Amniotic epithelial cell (primary cell): Measurements from ENCODE around the gene CEBPE.

Source experiments
- DNase-seq: peaks from one replicate; pipeline ENCODE4 v3.0.0-alpha.2; 2010; ENCODE audit warnings: low read depth

Gene CEBPE

GRCh38 chr14:23102801-23103200, 16.3 kb downstream of the CEBPE start:
- no peak for DNase-seq

DNA sequence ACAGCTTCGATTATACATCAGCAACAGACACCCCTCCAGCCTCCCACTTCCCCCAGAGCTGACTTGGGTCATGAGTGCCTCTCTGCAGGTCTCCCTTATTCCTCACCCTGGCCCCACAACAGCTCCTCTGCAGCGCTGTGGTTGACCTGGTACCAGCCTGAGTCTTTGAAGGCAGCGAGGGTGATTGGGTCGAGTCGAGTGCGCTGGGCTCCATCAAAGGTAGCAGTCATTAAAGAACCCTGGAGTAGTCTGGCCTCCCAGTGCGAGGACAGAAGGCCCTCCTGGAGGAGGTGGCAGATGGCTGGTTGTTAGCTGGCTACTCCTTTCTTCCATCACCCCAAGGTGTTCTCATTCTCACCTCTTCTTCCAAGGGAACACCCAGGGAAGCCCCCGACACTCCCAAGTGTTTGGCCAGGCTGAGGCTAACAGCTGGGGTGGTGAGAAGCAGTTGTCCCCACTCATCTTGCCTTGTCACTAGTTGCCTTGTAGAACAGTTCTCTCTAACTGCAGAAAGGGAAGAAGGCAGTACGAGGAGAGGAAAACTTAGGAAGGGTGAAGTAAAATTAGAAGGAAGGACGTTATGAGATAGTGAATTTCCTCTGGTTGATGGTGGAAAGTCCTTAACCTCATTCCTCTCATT, 16.9 kb downstream of the CEBPE start:
- DNase-seq = no peak

DNA sequence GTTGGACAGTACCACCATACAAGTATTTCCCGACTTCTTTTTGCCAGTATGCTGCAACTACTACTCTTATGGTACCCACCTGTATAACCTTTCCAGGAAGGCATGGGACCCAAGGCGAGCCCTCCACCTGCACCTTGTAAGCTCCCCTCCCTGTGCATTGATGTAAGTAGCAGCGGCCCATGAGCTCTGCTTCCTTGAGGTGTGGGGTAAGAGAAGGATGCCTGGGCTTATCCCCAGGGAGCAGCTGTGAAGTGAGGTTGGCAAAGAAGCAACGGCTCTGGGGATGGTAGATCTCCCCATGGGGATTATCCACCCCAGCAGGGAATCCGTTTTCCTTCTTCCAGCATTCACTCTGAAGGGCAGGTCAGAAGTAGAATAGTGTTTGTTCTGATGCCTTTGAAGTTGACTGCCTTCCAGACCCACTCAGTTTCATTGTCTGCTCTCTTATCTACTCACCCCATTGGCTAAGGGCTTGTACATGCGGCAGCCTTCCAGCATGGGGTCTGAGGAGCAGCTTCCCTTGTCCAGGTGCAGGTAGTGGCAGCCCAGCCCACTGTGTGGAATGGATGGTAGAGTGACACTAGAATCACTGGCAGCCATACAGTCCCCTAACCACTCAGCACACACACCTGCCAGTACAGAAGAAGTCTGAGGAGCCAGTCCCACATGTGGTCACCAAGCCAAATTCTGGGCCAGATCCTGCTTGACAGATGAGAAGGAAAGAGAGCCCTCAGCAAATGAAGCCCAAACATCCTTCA, 17.7 kb downstream of the CEBPE start:
- DNase-seq = no peak

DNA sequence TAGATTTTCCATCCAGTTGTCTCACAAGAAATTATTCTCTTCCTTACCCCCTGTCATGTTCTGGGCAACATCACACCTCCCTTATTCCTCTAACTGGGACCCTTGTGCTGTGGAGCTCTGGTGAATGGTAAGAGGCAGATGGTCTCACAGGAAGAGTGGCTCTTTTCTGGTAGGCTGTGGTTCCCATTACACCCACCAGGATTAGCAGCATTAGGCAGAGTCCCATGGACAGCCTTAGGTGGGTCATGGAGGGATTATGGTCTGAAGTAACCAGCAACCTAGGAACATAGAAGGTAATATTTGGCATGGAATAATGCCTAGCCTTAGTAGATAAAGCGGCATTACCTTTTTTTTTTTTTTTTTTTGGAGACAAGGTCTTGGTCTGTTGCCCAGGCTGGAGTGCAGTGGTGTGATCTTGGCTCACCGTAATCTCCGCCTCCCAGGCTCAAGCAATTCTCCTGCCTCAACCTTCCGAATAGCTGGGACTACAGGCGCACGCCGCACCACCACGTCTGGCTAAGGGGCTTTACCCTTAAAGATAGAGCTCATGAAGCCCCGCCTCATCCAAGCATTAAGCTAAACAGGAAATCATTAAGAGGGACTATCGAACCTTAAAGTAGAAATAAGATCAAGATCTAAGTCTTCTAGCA, 19.7 kb downstream of the CEBPE start:
- no peak for DNase-seq

- DNase-seq = no peak
Measured at GRCh38 chr14:23097786-23098185, 21.3 kb downstream of the CEBPE start.

DNA sequence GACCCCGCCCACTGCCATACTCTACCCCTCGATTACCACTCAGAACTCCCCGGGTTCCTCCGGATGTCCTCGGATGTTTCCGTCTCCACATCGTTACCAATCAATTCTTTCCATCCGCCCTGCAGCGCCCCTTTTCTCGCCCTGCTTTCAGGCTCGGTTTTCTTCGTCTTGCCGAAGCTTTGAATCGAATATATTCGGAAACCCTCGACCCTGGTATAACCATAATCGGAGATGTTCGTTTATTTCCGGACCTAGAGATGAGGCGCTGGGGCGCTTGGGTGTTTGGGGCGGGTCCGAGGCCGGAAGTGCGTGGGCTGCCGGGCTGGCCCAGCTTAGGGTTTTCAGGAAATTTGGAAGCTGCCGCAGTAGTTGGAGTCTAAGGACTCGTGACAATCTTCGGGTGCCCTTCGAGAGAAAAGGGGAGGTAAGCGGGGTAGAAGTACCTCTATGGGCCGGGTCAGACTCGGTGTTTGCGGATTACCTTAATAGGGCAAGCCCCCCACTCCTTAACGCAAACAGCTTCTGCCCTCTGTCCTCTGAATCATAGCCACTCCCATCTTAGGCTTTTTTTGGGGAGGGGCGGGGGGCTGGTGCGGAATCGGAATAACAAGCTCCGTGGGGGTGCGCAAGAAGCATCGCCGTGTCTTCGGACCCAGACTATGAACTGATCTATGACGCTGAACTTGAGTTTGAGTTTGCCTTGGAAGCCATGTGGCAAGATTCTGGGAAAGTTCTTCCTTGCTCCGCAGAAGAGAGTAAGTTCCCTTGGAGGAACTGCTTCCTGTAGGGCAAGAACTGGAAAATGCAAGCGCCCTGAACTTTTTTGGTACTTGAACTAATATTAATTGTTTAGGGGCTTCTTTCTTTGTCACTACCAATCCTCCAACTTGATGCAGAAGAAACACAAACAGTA, 23.6 kb downstream of the CEBPE start, which contains the start of gene C14orf119:
TSS of gene C14orf119 (plus strand) at position 310 of the 913 bp plus-strand sequence. CDS start 2,154 bp downstream, outside the sequence.
- DNase-seq = peak; percentile 99

DNA sequence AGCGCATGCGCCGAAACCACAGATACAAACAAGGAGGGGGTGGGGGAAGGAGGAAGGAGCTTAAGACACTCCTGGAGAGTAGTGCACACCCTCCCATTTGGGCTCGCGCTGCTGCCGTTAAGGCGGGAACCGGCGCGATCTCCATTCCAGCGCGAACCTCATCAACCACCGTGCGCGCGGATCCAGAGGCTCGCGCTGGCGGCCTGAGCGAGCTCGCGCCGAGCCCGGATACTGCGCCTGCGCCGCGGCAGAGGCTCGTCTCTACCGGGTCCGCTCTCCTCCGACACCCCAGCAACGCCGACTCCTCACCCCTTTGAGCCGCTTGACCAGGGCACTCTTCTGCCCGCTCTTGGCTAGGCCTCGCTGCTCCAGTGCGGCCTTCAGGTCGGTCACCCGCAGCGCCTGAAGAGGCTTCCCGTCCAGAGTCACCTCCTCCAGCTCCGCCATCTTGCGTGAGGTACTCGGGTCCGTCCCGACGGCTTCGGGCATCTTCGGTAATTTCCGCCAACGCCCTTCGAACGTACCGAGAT, 24.3 kb downstream of the CEBPE start, which contains the start of gene ACIN1:
TSS of gene ACIN1 (minus strand) at position 471 of the 530 bp plus-strand sequence. CDS start at position 447, 24 bp downstream.
- peak; percentile 80 for DNase-seq

- DNase-seq = no peak
Measured at GRCh38 chr14:23093991-23094665, 24.9 kb downstream of the CEBPE start.

DNA sequence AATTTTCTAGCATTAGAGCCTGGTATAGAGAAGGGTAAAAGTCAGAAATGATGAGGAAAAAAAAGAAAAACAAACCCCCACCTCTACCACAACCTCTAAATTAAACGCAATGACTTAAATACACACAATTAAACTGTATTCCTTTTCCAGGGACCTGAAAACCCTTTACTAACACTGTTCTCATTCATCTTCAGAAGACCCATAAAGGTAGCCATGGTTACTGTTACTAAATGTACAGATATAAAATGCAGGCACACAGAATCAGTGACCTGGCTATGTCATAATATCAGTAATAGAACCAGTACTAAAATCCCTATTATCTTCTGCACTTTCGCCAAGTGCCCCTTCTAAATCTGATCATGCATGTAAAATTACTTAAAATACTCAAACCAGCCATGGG, 25.5 kb downstream of the CEBPE start:
- no peak for DNase-seq

DNA sequence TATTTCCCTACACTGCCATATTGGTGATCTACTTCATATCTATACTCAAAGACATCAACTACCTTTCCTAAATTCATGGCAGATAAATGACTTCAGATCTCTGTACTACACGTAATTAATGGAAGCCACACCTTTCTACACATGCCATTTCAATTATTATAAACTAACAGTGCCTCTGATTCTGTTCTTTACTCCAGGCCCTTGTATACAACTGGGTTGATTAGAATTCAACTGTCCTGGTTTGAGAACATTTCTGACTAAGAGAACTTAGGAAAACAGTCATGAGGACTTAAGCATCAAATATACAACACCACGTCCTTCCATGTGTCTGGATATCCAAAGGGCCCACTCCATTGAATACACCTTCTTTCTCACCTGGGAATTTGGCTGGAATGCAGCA, 26.0 kb downstream of the CEBPE start:
- no peak for DNase-seq

GRCh38 chr14:23091294-23092225, 27.5 kb downstream of the CEBPE start:
- DNase-seq = no peak

DNA sequence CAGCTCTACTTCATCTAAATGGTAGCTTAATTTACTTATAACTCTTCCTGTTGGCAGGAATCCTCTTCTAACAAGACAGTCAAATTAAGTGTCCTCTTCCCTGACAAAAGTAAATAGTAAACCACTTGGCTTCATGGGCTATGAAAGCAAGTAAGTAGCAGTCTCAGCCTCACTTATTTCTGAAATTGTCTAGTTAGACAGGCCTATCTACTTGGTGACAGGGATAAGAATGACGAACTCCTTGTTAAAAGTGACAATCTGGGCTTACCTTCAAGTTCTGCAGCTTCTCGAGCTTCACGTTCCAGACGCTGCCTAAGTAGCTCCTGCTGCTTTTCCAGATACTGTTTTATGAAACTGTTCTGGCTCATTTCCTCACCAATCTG, 28.8 kb downstream of the CEBPE start:
- no peak for DNase-seq

DNA sequence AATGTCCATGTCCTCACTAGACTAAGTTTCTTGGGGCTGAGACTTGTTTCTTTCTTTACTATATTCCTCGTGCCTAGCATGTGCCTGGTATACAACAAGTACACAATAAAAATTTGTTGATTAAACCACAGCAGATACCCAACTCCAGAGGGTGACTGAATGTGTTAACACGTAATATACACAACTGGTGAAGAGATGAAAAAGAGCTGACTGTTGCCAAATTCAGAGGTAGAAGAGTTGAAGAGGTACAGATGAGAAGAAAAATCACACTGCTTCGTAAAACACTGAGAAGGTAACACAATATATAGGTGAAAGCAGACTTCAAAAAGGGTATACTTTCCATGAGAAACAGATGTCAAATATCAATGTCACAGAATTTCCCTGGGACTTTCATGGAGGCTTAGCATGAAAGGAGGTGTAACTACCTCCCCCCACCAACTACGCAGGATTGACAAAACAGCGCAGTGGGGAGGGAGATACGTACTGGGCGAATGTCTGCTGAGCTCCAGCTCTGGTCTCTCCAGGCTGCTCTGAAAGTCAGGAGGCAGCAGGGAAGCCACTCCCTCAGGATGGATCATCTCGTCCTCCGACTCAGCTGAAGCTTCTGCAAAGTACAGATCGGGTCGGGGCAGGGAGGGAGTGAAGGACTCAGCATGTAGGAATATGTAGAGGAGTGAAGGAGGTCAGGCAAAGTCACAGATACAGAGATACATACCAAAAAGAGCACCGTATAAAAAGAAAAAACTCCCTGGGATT, 29.4 kb downstream of the CEBPE start:
- DNase-seq = peak; percentile 39

- DNase-seq = no peak
Measured at GRCh38 chr14:23086565-23086964, 32.5 kb downstream of the CEBPE start.

GRCh38 chr14:23085458-23085857, 33.6 kb downstream of the CEBPE start:
- peak; percentile 83 for DNase-seq

- DNase-seq = no peak
Measured at GRCh38 chr14:23080474-23080873, 38.6 kb downstream of the CEBPE start.

GRCh38 chr14:23079716-23080115, 39.3 kb downstream of the CEBPE start:
- DNase-seq = peak; percentile 65

GRCh38 chr14:23078692-23079116, 40.4 kb downstream of the CEBPE start:
- peak; percentile 97 for DNase-seq

DNA sequence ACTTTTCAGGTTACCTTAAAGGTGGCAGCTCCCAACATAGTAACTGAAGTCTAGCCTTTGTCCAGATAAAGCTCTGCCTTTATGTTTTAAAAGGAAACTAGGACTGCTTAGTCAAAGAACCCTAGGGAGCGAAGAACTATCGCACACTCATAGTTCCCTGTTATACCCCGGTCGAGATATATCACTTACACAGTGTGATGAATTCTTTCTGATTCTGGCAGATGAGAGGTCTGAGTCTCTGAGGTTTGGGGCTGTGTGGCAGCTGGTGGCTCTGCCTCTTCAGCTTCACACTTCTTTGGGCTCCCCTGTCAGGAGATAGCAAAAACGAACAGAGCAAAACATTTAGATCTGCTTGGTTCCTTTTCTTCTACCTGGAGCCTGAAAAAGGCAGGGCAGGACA, 41.1 kb downstream of the CEBPE start:
- no peak for DNase-seq
